NCI-H187 treated with DMSO at 0.1 percent for 48 hours (cell line): Measurements from ENCODE around the gene CCDC112.

Source experiments
- DNase-seq: peaks from one replicate; lab custom pipeline; 2025; lab: John Stamatoyannopoulos, UW

CCDC112 gene

DNA sequence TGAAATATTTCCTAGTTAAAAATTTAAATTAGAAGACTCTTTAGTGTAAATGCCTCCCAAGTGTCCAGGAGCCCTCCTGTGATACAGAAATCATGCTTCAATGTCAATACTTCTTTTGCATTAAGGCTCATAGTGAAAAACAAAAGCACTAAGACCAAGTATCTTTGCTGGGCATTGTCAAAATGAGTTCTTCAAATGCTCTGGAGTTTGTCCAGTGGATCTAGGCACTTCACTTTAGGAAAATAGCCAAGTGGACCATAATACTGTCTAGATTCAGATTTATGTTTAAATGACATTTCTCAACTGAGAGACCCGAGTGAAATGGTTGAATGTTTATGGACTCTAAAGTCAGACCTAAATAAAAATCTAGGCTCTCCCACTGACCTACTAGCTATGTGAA lies 21.3 kb upstream of the CCDC112 start:
- DNase-seq = no peak

DNA sequence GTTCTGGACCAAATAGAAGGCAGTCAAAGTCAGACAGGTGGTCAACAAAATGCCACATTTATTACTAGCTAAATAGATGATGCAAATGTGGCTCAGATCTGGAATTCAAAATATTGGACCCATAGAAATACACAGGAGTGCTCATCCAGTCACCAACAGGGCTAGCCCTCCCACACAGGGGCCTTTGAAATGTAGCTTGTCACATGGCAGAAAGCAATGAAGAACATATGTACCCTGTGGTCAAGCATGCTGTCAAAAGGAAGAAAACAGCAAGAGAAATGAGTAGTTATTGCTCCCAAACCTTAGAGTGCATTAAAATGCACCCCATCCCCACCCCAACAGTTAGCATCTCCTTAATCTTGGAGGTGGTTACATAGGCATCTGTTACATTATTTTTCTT lies 20.9 kb upstream of the CCDC112 start:
- DNase-seq = no peak

DNA sequence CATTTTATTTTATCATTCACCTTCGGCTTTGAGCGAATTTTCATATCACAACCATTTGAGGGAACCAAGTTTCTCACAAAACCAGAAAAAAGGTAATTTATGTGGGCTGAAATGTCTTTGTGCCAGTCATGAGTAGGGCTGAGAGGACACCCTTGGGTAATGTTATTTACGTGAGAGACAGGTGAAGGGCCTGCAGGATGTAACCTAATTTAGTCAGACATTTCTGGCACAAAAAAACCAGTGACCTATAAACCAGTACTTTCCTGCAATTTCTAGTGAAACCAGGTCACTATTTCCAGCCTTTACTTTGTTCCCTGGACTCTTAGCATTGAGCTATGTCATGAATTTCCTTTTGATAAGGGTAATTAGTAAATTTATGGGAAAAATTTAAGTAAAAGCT lies 17.2 kb upstream of the CCDC112 start:
- DNase-seq = no peak

DNA sequence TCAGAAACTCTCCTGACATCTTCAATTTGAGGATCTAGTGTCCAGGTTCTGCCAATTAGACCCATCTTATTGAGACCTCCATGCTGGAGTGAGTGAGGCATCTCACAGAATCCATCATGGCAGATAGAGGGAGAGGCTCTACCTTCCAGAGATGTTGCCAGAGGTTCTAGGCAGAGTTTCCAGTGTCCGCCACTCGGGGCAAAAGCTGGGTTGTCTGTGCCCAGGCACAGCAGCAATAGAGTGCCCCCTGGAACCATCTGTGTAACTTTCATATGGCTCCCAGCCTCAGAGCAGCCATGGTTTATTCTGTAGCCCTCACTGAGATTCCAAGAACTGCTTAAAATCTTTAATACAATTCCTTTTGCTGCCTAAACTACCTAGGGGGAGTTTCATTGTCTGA lies 16.6 kb upstream of the CCDC112 start:
- DNase-seq = no peak

DNA sequence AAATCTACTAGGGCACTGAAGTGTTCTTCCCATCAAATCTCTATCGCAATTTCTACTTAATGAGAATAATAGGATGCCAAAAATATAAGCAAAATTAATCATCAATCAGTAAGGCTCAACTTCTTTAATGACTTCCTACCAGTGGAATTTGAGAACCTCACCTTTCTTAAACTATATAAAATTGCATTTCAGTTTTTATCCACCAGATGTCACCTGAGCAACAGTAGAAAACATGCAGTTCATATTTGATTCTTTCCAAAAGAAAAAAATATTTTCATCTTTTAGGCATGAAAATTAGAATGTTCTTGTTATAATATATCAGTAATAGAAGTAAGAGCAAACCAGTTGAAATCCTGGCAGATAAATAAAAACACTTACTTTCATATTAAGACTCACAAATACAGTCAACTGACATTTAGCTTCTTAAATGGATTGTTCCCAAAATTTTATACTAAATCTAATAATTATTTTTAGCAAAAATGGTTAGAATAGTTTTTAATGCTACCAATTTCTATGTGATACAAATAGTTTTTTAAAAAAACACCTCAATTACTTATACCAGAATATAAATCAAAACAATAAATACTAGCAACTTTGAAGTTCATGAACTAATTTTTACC lies 13.4 kb upstream of the CCDC112 start:
- no peak for DNase-seq

GRCh38 chr5:115308815-115309214 lies 12.4 kb upstream of the CCDC112 start:
- DNase-seq = no peak

GRCh38 chr5:115306011-115306536 lies 9.6 kb upstream of the CCDC112 start:
- DNase-seq = no peak

DNA sequence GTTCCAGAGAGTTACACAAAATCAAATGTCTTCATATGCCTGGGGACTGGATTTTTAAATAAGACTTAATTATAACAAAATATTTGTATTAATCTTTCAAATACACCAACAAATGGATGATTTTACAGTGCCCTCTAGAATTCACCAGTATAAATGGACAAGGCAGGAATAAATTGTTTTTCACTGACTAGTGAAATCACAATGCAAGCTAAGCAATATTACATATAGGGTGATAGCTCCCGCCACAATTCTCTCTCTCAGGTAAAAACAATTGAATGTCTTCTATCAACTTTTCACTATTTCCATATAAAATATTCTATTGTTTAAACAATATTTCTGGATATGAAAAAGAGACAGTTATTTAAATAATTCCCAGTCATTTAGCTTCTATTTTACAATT lies 8.0 kb upstream of the CCDC112 start:
- DNase-seq = no peak

GRCh38 chr5:115298811-115299210 lies 2.4 kb upstream of the CCDC112 start:
- DNase-seq = no peak

- no peak for DNase-seq
Measured at GRCh38 chr5:115297031-115297430, 577 bp upstream of the CCDC112 start.

- peak; percentile 6 for DNase-seq
Measured at GRCh38 chr5:115295777-115296123, 704 bp downstream of the CCDC112 start.

GRCh38 chr5:115291397-115291796 lies 5.1 kb downstream of the CCDC112 start:
- DNase-seq = no peak

DNA sequence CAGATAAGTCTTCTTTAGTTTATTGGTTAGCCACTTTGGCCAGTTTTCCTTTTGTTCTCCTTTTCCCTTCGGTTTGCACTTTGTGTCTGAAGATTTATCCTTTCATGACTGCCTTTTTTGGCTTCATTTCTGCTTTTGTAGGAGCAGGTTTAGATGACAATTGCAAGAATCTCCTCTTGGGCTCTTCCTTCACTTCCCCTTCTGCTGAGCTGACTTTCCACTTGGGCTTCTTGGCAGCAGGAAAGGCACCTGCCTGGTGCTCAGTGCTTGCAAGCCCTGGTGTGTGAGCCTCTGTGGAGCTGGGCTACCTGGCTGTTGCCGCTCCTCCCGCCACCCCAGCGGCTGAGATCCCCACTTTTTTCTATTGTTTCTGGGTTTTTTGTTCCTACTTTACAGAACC lies 7.3 kb downstream of the CCDC112 start:
- DNase-seq = no peak

DNA sequence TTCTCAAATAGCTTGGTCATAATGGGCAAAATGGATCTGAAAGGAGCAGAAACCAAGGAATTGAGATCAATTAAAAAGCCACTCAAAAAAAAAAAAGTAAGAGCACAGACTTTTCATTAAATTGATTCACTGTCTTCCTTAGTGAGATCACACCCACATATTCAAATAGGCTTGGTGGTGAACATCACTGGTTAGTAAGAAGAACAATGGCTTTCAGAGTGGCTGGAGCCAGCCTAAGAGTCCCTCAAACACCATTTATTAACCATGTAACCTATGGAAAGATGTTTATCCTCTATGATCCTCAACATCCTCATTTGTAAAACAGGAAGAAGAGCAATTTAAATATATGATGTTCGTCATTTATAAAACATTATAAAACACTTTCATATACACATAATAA lies 12.4 kb downstream of the CCDC112 start:
- DNase-seq = no peak

- no peak for DNase-seq
Measured at GRCh38 chr5:115282131-115282530, 14.3 kb downstream of the CCDC112 start.

GRCh38 chr5:115274584-115274983 lies 21.9 kb downstream of the CCDC112 start:
- DNase-seq = no peak

DNA sequence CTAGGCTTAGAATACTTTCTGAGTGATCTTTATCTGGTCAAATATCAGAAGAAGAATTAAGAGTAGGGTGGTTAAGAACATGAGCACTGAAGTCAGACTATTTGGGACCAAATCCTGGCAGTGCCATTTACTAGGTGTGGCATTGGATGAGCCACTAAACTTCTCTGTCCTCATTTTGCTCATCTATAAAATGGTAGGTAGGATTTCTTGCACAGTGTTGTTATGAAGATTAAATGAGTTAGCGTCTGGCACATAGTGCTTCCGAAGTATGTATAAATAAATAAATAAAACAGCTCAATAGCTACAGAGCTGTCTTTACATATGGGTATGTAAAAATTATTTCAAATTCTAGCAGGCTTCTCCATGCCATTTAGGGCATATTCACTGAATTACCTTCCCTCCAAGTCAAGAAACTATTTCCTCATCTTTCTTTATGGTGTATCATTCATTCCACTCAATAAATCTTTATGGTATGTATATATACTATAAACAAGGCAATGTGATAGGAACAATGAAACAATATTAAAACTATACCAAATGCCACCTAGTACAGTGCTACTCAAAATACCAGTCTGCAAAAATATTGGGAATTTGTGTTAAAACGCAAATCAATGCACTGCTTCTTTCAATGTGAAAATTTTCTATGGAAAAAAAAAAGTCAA lies 24.0 kb downstream of the CCDC112 start:
- DNase-seq = no peak

- no peak for DNase-seq
Measured at GRCh38 chr5:115271295-115272050, 25.0 kb downstream of the CCDC112 start.

DNA sequence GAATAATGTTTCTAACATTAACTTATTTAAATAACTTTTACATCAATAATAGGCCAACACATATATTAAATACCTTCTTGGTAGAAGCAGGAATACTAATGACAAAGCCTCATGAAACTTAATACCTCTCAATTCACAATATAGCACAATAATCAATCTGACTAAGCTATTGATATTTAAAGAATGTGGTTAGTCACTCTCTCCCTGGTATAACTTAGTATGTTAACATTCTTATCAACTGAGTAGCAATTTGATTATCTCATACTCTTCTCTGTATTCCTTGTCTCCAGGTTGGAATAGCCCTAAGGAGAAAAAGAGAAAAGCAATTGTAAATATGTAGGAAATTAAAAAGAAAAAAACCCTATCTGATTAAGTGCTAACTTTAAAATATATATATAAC lies 28.8 kb downstream of the CCDC112 start:
- DNase-seq = no peak

- DNase-seq = no peak
Measured at GRCh38 chr5:115265220-115265619, 31.2 kb downstream of the CCDC112 start.

GRCh38 chr5:115264786-115265185 lies 31.7 kb downstream of the CCDC112 start:
- DNase-seq = no peak

DNA sequence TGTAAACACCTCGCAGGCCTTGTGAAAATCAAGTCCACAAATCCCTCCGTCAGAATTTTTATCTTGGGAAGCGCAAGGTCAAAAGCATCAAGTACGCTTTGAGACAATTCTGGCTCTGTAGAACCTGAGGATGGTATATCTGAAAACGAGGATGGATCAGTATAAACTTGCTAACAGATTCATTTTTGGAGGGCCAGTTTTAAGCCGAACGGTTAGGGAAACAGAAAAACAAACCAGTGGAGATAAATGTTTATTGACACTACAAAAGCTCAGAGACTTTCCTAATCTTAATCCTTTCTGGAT lies 33.4 kb downstream of the CCDC112 start:
- no peak for DNase-seq

- no peak for DNase-seq
Measured at GRCh38 chr5:115262321-115263077, 34.0 kb downstream of the CCDC112 start, which contains the start of gene PGGT1B. PGGT1B (minus strand) TSS chr5:115262877; CDS start chr5:115262851, 26 bp downstream.
